ENCODE measurements around the gene SAMD1.

DNA sequence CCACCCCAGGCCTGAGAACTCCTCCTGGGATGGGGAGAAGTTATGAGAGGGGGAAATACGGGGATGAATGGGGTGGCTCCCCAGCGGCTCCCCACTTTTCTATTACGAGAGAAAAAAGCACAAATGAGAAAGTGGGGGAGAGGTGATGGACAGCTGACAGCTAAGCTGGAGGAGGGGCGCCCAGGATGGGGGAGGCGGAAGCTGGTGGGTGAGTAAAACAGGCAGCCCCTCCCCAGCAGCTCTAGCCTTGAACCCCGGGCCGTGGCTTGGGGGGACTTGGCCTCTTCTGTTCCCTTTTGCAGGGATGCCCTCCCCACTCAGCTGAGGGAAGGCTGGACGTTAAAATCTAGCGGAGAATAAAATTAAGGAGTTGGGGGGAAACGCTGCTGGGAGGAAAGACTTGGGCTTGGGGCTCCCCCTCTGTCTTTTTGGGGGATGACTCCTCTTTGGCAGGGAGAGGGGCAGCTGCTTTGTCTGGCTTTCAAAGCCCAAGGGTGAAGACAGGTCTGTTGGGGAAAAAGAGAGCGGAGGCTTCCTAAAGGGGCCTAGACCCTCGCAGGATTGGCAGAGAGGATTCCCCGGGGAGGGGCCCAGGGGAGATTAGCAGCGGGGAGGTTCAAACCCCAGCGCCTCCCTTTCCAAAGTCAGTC is 1.4 kb upstream of the SAMD1 start:
- TF ChIP-seq CTCF (conservative IDR thresholded peaks at IDR 0.05; ENCODE audit: low read depth in 2 of 2) (peak; percentile 32 to 42), EZH2phosphoT487 (IDR thresholded peaks at IDR 0.05; ENCODE audit: unreplicated experiment) (no peak), POLR2AphosphoS5 (IDR thresholded peaks at IDR 0.05; ENCODE audit: low read depth) (peak; percentile 31; the same call in 1 of the 2 replicates), EZH2 (IDR thresholded peaks at IDR 0.05; ENCODE audit: low read depth, unreplicated experiment) (no peak), CREB1 (CRISPR knock-in tag; IDR thresholded peaks at IDR 0.05; ENCODE audit: low read depth) (no peak), JUNB (IDR thresholded peaks at IDR 0.05; ENCODE audit: unreplicated experiment) (no peak), ZNF462 (CRISPR knock-in tag; IDR thresholded peaks at IDR 0.05) (no peak), STAT1 (IDR thresholded peaks at IDR 0.05; ENCODE audit: unreplicated experiment) (no peak)
- TF ChIP-seq, protein P1, sequence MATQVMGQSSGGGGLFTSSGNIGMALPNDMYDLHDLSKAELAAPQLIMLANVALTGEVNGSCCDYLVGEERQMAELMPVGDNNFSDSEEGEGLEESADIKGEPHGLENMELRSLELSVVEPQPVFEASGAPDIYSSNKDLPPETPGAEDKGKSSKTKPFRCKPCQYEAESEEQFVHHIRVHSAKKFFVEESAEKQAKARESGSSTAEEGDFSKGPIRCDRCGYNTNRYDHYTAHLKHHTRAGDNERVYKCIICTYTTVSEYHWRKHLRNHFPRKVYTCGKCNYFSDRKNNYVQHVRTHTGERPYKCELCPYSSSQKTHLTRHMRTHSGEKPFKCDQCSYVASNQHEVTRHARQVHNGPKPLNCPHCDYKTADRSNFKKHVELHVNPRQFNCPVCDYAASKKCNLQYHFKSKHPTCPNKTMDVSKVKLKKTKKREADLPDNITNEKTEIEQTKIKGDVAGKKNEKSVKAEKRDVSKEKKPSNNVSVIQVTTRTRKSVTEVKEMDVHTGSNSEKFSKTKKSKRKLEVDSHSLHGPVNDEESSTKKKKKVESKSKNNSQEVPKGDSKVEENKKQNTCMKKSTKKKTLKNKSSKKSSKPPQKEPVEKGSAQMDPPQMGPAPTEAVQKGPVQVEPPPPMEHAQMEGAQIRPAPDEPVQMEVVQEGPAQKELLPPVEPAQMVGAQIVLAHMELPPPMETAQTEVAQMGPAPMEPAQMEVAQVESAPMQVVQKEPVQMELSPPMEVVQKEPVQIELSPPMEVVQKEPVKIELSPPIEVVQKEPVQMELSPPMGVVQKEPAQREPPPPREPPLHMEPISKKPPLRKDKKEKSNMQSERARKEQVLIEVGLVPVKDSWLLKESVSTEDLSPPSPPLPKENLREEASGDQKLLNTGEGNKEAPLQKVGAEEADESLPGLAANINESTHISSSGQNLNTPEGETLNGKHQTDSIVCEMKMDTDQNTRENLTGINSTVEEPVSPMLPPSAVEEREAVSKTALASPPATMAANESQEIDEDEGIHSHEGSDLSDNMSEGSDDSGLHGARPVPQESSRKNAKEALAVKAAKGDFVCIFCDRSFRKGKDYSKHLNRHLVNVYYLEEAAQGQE (IDR thresholded peaks at IDR 0.05; ENCODE audit: unreplicated experiment) = no peak
